T-helper 17 cell (primary cell): ENCODE data around the gene PARD3B. TPM values are rescaled to one million over a fixed set of nuclear protein-coding genes. Genes with fewer than 3 reads are reported as not detected.
"Not testable (repeated sequence)": the region's sequence is repeated elsewhere in the genome, so short reads cannot be mapped to it uniquely, and the experiment has no call there.

Experiments
- ATAC-seq: fragments of 150-1000 bp; cut with Tn5 transposase; 2 replicates; pipeline ENCODE4 v1.10.0; 2021; ENCODE audit warnings: mild to moderate bottlenecking, moderate library complexity
- DNase-seq, 3 donors: peaks; one replicate each; pipeline versions ENCODE4 v3.0.0 to v3.0.0-alpha.2; 2020 to 2021
- H3K9me3 ChIP-seq: one replicate; pipeline ENCODE4 v1.7.0; 2013; ENCODE audit warnings: low read length, mild to moderate bottlenecking; ENCODE audit not compliant: control insufficient read depth, poor library complexity, severe bottlenecking
- H3K27ac Mint-ChIP-seq: one replicate; pipeline ENCODE4 v1.8.0; 2022; ENCODE audit warnings: mild to moderate bottlenecking, moderate library complexity, mixed read lengths
- H3K27me3 Mint-ChIP-seq: one replicate; pipeline ENCODE4 v1.8.0; 2022; ENCODE audit warnings: mixed read lengths
- H3K36me3 Mint-ChIP-seq: one replicate; pipeline ENCODE4 v1.8.0; 2022; ENCODE audit warnings: low read depth, mixed read lengths
- H3K4me1 Mint-ChIP-seq: one replicate; pipeline ENCODE4 v1.8.0; 2022; ENCODE audit warnings: mild to moderate bottlenecking, mixed read lengths
- H3K4me3 Mint-ChIP-seq: one replicate; pipeline ENCODE4 v1.8.0; 2022; ENCODE audit warnings: mild to moderate bottlenecking, moderate library complexity, mixed read lengths
- total RNA-seq, 4 donors: library from RNA in 2 of 4; stranded (reverse) in 2 of 4; gene quantifications; one replicate each; pipeline ENCODE4 v1.2.3 and lab custom pipeline; 2022 to 2026

PARD3B gene
- total RNA-seq, 2 donors from 2014 or later, result 1.5 to 3.0 TPM

GRCh38 chr2:205481861-205482260 is 936.6 kb downstream of the PARD3B start:
- Mint-ChIP-seq H3K4me3 (no peak overlapping the region), H3K4me1 (peaks cover 2% of the 10 kb centered on the region), H3K27ac (no peak overlapping the region), H3K36me3 (no peaks in the 10 kb centered on the region), H3K27me3 (no peaks in the 10 kb centered on the region)
- DNase-seq (no peak), ATAC-seq (no peak)
- H3K9me3 ChIP-seq, result no peaks in the 10 kb centered on the region

DNA sequence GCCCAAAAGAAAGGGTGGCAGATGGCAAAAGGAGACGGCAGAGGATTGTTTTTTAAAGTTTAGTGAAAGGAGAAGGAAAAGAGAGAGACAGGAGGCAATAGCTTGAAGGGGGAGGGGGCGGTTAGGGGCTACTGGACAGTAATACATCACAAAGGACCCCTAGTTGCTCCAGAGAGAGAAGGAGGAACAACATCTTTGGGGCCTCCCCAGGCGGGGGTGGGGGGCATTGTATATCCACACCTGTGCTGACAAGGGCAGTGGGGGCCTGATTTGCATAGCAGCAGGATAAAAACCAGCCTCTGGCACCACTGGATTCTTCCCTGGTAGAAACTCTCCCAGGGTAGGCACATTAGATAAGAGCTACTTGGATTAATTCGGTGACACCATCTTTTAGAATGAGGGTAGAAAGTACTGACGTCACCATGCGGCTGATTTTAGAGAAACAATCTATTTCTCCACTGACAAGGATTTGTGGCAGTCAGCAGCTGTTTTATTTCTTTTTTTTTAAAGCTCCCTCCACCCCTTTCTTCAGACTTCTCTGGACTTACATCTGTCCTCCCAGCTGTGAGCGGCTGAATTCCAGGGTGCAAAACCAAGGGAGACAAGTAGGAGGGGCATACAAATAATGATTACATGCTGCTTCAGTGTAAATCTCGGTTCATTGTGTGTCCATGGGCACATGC is 937.3 kb downstream of the PARD3B start:
- Mint-ChIP-seq H3K4me1 (peaks cover 2% of the 10 kb centered on the region), H3K4me3 (no peak overlapping the region), H3K36me3 (no peaks in the 10 kb centered on the region), H3K27ac (no peak overlapping the region), H3K27me3 (no peaks in the 10 kb centered on the region)
- ATAC-seq, result no peak
- no peak for DNase-seq
- no peaks in the 10 kb centered on the region for H3K9me3 ChIP-seq

DNA sequence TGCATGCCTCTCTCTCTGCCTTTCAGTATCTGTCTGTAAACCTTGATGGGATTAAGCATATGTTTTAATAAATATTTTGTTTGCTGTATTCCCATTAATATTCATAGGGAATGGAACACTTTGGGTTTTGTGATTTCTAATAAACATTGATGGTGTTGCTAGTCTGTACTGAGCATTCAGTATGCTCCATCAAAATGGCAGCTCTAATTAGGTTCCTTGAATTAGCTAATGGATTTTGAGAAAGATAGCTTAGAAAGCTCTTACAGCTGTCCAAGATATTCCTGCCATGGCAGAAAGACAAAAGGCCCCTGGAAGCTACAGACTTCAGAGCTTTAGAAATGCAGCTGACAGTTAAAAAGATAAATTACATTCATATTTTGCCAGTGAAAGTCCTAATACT is 937.8 kb downstream of the PARD3B start:
- DNase-seq (no peak), ATAC-seq (no peak)
- H3K9me3 ChIP-seq, result no peaks in the 10 kb centered on the region
- H3K27me3 Mint-ChIP-seq, result no peaks in the 10 kb centered on the region
- no peak overlapping the region for H3K4me3 Mint-ChIP-seq
- peaks cover 2% of the 10 kb centered on the region for H3K4me1 Mint-ChIP-seq
- H3K36me3 Mint-ChIP-seq, result no peaks in the 10 kb centered on the region
- H3K27ac Mint-ChIP-seq, result no peak overlapping the region

- no peaks in the 10 kb centered on the region for H3K27me3 Mint-ChIP-seq
Measured at GRCh38 chr2:205484215-205484614, 938.9 kb downstream of the PARD3B start.

GRCh38 chr2:205484764-205485163 is 939.5 kb downstream of the PARD3B start:
- Mint-ChIP-seq H3K4me3 (no peak overlapping the region), H3K27ac (no peak overlapping the region), H3K36me3 (no peaks in the 10 kb centered on the region), H3K4me1 (peaks cover 2% of the 10 kb centered on the region), H3K27me3 (no peaks in the 10 kb centered on the region)
- no peak for ATAC-seq
- H3K9me3 ChIP-seq, result no peaks in the 10 kb centered on the region
- DNase-seq, result no peak

More at GRCh38 chr2:205484215-205484614, 938.9 kb downstream of the PARD3B start:
- Mint-ChIP-seq H3K4me1 (peaks cover 2% of the 10 kb centered on the region), H3K27ac (no peak overlapping the region), H3K4me3 (no peak overlapping the region), H3K36me3 (no peaks in the 10 kb centered on the region)
- no peak for ATAC-seq
- no peaks in the 10 kb centered on the region for H3K9me3 ChIP-seq
- DNase-seq, result no peak

DNA sequence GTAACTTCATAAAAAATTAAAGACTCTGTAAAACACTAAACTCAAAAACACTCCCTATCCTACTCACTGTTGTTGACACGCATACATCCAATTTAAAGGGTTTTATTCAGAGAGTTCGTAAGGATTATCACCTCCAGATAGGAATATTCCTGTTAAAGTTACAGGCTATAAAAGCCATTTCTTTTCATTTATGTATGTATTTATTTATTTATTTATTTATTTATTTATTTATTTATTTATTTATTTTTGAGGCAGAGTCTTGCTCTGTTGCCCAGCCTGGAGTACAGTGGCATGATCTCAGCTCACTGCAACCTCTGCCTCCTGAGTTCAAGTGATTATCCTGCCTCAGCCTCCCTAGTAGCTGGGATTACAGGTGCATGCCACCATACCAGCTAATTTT is 948.3 kb downstream of the PARD3B start:
- H3K27ac Mint-ChIP-seq, H3K9me3 ChIP-seq, H3K4me1 Mint-ChIP-seq, H3K4me3 Mint-ChIP-seq, DNase-seq, ATAC-seq, H3K36me3 Mint-ChIP-seq, H3K27me3 Mint-ChIP-seq: not testable (repeated sequence)

- H3K9me3 ChIP-seq, result no peaks in the 10 kb centered on the region
- no peak overlapping the region for H3K27ac Mint-ChIP-seq
- no peak for ATAC-seq
- peaks cover 9% of the 10 kb centered on the region for H3K27me3 Mint-ChIP-seq
- no peaks in the 10 kb centered on the region for H3K36me3 Mint-ChIP-seq
- no peak for DNase-seq
- no peaks in the 10 kb centered on the region for H3K4me1 Mint-ChIP-seq
- no peak overlapping the region for H3K4me3 Mint-ChIP-seq
Measured at GRCh38 chr2:205494537-205495235, 949.4 kb downstream of the PARD3B start.

GRCh38 chr2:205495819-205496218 is 950.5 kb downstream of the PARD3B start:
- Mint-ChIP-seq H3K4me1 (peaks cover 3% of the 10 kb centered on the region), H3K36me3 (no peaks in the 10 kb centered on the region), H3K27me3 (peaks cover 11% of the 10 kb centered on the region), H3K27ac (no peak overlapping the region), H3K4me3 (no peak overlapping the region)
- no peak for ATAC-seq
- no peak for DNase-seq
- no peaks in the 10 kb centered on the region for H3K9me3 ChIP-seq

DNA sequence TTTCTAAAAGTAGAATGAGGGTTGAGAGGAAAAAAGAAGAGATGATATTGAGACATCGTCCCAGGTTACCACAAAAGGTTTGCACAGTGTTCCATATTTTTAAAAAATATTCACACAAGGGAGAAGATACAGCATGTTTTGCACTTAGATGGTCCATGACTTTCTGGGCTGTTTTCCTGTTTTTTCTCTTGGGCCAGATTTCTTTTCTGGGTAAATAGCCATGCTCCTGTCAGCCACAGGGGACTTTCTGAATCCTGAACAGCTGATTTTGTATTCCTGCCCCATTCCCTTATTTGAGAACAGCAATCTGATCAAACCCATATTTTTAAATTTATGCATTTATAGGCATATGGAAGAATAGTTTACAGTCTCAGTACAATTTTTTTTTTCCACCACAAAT is 951.1 kb downstream of the PARD3B start:
- Mint-ChIP-seq H3K4me3 (no peak overlapping the region), H3K27ac (no peak overlapping the region), H3K4me1 (peaks cover 3% of the 10 kb centered on the region), H3K27me3 (peaks cover 11% of the 10 kb centered on the region), H3K36me3 (no peaks in the 10 kb centered on the region)
- DNase-seq (no peak), ATAC-seq (no peak)
- no peaks in the 10 kb centered on the region for H3K9me3 ChIP-seq

GRCh38 chr2:205496772-205497171 is 951.5 kb downstream of the PARD3B start:
- Mint-ChIP-seq H3K36me3 (no peaks in the 10 kb centered on the region), H3K27me3 (peaks cover 11% of the 10 kb centered on the region), H3K27ac (no peak overlapping the region), H3K4me3 (no peak overlapping the region), H3K4me1 (peaks cover 3% of the 10 kb centered on the region)
- DNase-seq, result no peak
- no peaks in the 10 kb centered on the region for H3K9me3 ChIP-seq
- ATAC-seq, result no peak

GRCh38 chr2:205499006-205499405 is 953.7 kb downstream of the PARD3B start:
- H3K4me3 Mint-ChIP-seq, result no peak overlapping the region
- peaks cover 3% of the 10 kb centered on the region for H3K4me1 Mint-ChIP-seq
- no peaks in the 10 kb centered on the region for H3K9me3 ChIP-seq
- H3K27me3 Mint-ChIP-seq, result peaks cover 11% of the 10 kb centered on the region
- H3K27ac Mint-ChIP-seq, result no peak overlapping the region
- H3K36me3 Mint-ChIP-seq, result no peaks in the 10 kb centered on the region
- no peak for ATAC-seq
- DNase-seq, result no peak

- ATAC-seq (no peak), DNase-seq (no peak)
- no peaks in the 10 kb centered on the region for H3K9me3 ChIP-seq
- Mint-ChIP-seq H3K27me3 (peaks cover 5% of the 10 kb centered on the region), H3K4me3 (no peak overlapping the region), H3K4me1 (peaks cover 3% of the 10 kb centered on the region), H3K27ac (no peak overlapping the region), H3K36me3 (no peaks in the 10 kb centered on the region)
Measured at GRCh38 chr2:205500065-205500464, 954.8 kb downstream of the PARD3B start.

- Mint-ChIP-seq H3K27ac (no peak overlapping the region), H3K27me3 (peaks cover 5% of the 10 kb centered on the region), H3K36me3 (no peaks in the 10 kb centered on the region), H3K4me3 (no peak overlapping the region), H3K4me1 (peaks cover 3% of the 10 kb centered on the region)
- no peak for DNase-seq
- no peaks in the 10 kb centered on the region for H3K9me3 ChIP-seq
- no peak for ATAC-seq
Measured at GRCh38 chr2:205500951-205501350, 955.7 kb downstream of the PARD3B start.

- H3K4me3 Mint-ChIP-seq, result no peak overlapping the region
- H3K9me3 ChIP-seq, result no peaks in the 10 kb centered on the region
- H3K4me1 Mint-ChIP-seq, result peaks cover 3% of the 10 kb centered on the region
- DNase-seq, result no peak
- H3K27me3 Mint-ChIP-seq, result peaks cover 5% of the 10 kb centered on the region
- no peak overlapping the region for H3K27ac Mint-ChIP-seq
- H3K36me3 Mint-ChIP-seq, result no peaks in the 10 kb centered on the region
- no peak for ATAC-seq
Measured at GRCh38 chr2:205501826-205502225, 956.6 kb downstream of the PARD3B start.
